ENCODE data around the gene TMEM45B. TPM values are rescaled to one million over a fixed set of nuclear protein-coding genes. Genes with fewer than 3 reads are reported as not detected.

The TMEM45B gene
- total and polyA plus RNA-seq, 2 of the 13 experiments (the other 11 are each of a cell fraction or from before 2014, with no cell fraction given) = 29.1 to 181 TPM

- no peak; the same call in 1 of the 2 replicates for TF ChIP-seq ZNF558 (CRISPR knock-in tag; IDR thresholded peaks at IDR 0.05; ENCODE audit: borderline replicate concordance)
- TF ChIP-seq SALL2 (CRISPR knock-in tag; IDR thresholded peaks at IDR 0.05) = peak; percentile 63; the same call in 1 of the 2 replicates
- TF ChIP-seq KDM2A (CRISPR knock-in tag; IDR thresholded peaks at IDR 0.05; ENCODE audit: borderline replicate concordance, low read depth) = peak; percentile 33; the same call in 1 of the 2 replicates
- TF ChIP-seq RFXANK (CRISPR knock-in tag; IDR thresholded peaks at IDR 0.05) = no peak
- TF ChIP-seq RCOR2 (CRISPR knock-in tag; IDR thresholded peaks at IDR 0.05) = no peak
- TF ChIP-seq ZNF891 (CRISPR knock-in tag; IDR thresholded peaks at IDR 0.05) = peak; percentile 72
- TF ChIP-seq ZNF496 (CRISPR knock-in tag; IDR thresholded peaks at IDR 0.05; ENCODE audit: insufficient replicate concordance) = no peak
- TF ChIP-seq JUND (CRISPR knock-in tag; IDR thresholded peaks at IDR 0.05) = no peak
- TF ChIP-seq BRF2 (CRISPR knock-in tag; IDR thresholded peaks at IDR 0.05) = no peak
- peak; percentile 13; the same call in 1 of the 2 replicates for TF ChIP-seq UBTF (CRISPR knock-in tag; IDR thresholded peaks at IDR 0.05)
- TF ChIP-seq ZSCAN21 (CRISPR knock-in tag; IDR thresholded peaks at IDR 0.05; ENCODE audit: borderline replicate concordance) = peak; percentile 28; the same call in 1 of the 2 replicates
- peak; percentile 39; the same call in 1 of the 2 replicates for TF ChIP-seq KMT2A (CRISPR knock-in tag; IDR thresholded peaks at IDR 0.05)
- 0 out of 2 replicates have a peak, but pooled peaks have one; percentile 57 for TF ChIP-seq ISX (CRISPR knock-in tag; conservative IDR thresholded peaks at IDR 0.05)
- no peak for TF ChIP-seq ZNF513 (CRISPR knock-in tag; conservative IDR thresholded peaks at IDR 0.05)
- TF ChIP-seq POLR2A (IDR thresholded peaks at IDR 0.05; ENCODE audit: insufficient read depth in 1 of 2, low read depth in 2 of 2, low read length in 2 of 2) = peak; percentile 72 to 93; a peak in 3 of 4 replicates
- TF ChIP-seq RBFOX2 (IDR thresholded peaks at IDR 0.05; ENCODE audit: low read depth, low read length) = peak; percentile 83
- TF ChIP-seq ZNF530 (CRISPR knock-in tag; IDR thresholded peaks at IDR 0.05; ENCODE audit: low read depth) = no peak
- TF ChIP-seq, protein P1, sequence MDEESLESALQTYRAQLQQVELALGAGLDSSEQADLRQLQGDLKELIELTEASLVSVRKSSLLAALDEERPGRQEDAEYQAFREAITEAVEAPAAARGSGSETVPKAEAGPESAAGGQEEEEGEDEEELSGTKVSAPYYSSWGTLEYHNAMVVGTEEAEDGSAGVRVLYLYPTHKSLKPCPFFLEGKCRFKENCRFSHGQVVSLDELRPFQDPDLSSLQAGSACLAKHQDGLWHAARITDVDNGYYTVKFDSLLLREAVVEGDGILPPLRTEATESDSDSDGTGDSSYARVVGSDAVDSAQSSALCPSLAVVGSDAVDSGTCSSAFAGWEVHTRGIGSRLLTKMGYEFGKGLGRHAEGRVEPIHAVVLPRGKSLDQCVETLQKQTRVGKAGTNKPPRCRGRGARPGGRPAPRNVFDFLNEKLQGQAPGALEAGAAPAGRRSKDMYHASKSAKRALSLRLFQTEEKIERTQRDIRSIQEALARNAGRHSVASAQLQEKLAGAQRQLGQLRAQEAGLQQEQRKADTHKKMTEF (CRISPR knock-in tag; IDR thresholded peaks at IDR 0.05) = 0 out of 2 replicates have a peak, but pooled peaks have one; percentile 22
Measured at GRCh38 chr11:129895126-129896041, 79.7 kb downstream of the TMEM45B start, which contains the start of gene NFRKB (continued).
